ENCODE data around the gene VAV3. TPM values are rescaled to one million over a fixed set of nuclear protein-coding genes. Genes with fewer than 3 reads are reported as not detected.

Gene VAV3
- total and polyA plus RNA-seq, 2 of the 8 experiments (the other 6 are each of a cell fraction or from before 2014, with no cell fraction given), result 2.9 to 7.9 TPM

GRCh38 chr1:107704911-107705310 lies 260.1 kb downstream of the VAV3 start:
- no peak overlapping the region for H3K18ac ChIP-seq (ENCODE audit: extremely low read depth, low read length)
- no peaks in the 10 kb centered on the region for H3K79me2 ChIP-seq (ENCODE audit: control insufficient read depth in 1 of 2, insufficient read depth in 2 of 2, low read length in 2 of 2)
- no peaks in the 10 kb centered on the region for H3K4me1 ChIP-seq (replicated peaks in 1 of 4; ENCODE audit: control insufficient read depth in 3 of 4, insufficient read depth in 4 of 4, low read length in 3 of 4)
- H3K23me2 ChIP-seq (ENCODE audit: low read depth, low read length), result no peaks in the 10 kb centered on the region
- H2BK5ac ChIP-seq (ENCODE audit: low read depth, low read length), result no peak overlapping the region
- no peak overlapping the region for H3K4me3 ChIP-seq (ENCODE audit: extremely low read depth in 1 of 4, insufficient read depth in 2 of 4, low read depth in 3 of 4, low read length in 4 of 4)
- H2BK120ac ChIP-seq (replicated peaks; ENCODE audit: low read depth, low read length), result no peak overlapping the region
- no peaks in the 10 kb centered on the region for H3K27me3 ChIP-seq (replicated peaks in 1 of 4; ENCODE audit: control insufficient read depth in 3 of 4, extremely low read depth in 1 of 4, insufficient read depth in 3 of 4, low read length in 3 of 4)
- H2AK5ac ChIP-seq (ENCODE audit: low read depth, low read length), result no peak overlapping the region
- POLR2A ChIA-PET (ENCODE audit: partially characterized antibody), result no interaction called here
- no peak overlapping the region for H2BK12ac ChIP-seq (ENCODE audit: low read depth, low read length)
- FAIRE-seq (no peak), DNase-seq (ENCODE audit: low read depth in 1 of 2, low spot score in 2 of 2) (no peak)
- H3K79me1 ChIP-seq (ENCODE audit: low read depth, low read length), result no peaks in the 10 kb centered on the region
- CTCF ChIA-PET (ENCODE audit: partially characterized antibody), result no interaction called here
- H4K8ac ChIP-seq (ENCODE audit: extremely low read depth, insufficient read depth, low read length), result no peak overlapping the region
- WGBS, 2 experiments (ENCODE audit: extremely low coverage in 1 of 2, insufficient coverage in 1 of 2, insufficient read length in 1 of 2, insufficient replicate concordance in 2 of 2, low coverage in 1 of 2, low lambda C conversion rate in 2 of 2, missing lambda C conversion rate in 1 of 2), result 96% methylated on average over 2 of the region's 2 CpGs; no CpG with 5 or more reads in 1 of the 2 experiments
- no peaks in the 10 kb centered on the region for H3K36me3 ChIP-seq (ENCODE audit: control insufficient read depth in 2 of 4, insufficient read depth in 4 of 4, low read length in 3 of 4)
- H4K5ac ChIP-seq (ENCODE audit: insufficient read length, low read depth, low read length), result no peak overlapping the region
- H2BK15ac ChIP-seq (ENCODE audit: low read length), result no peak overlapping the region
- H2AFZ ChIP-seq (ENCODE audit: low read length), result no peak overlapping the region
- H3K14ac ChIP-seq (ENCODE audit: insufficient read length), result no peak overlapping the region
- H4K91ac ChIP-seq (replicated peaks; ENCODE audit: insufficient read length, low read length), result no peak overlapping the region
- no peak overlapping the region for H3K27ac ChIP-seq (ENCODE audit: low read depth, low read length)
- no peak overlapping the region for H3K23ac ChIP-seq (ENCODE audit: insufficient read length)
- no peaks in the 10 kb centered on the region for H3K9me3 ChIP-seq (ENCODE audit: insufficient read depth in 2 of 2, low read depth in 1 of 2, low read length in 1 of 2)
- H3K9ac ChIP-seq (replicated peaks in 1 of 4; ENCODE audit: extremely low read depth in 1 of 4, low read depth in 3 of 4, low read length in 3 of 4), result no peak overlapping the region
- H4K20me1 ChIP-seq (replicated peaks in 1 of 2; ENCODE audit: control insufficient read depth in 1 of 2, insufficient read depth in 2 of 2, low read length in 2 of 2), result no peaks in the 10 kb centered on the region
- H3K56ac ChIP-seq (replicated peaks; ENCODE audit: insufficient read length, low read depth, low read length), result no peak overlapping the region
- no peak overlapping the region for H3K4me2 ChIP-seq (ENCODE audit: insufficient read depth in 1 of 2, low read depth in 2 of 2, low read length in 2 of 2)
- no peak overlapping the region for H3K4ac ChIP-seq (replicated peaks; ENCODE audit: insufficient read length, low read depth, low read length)
- no peak overlapping the region for H2BK20ac ChIP-seq (ENCODE audit: low read length)
- no peak for TF ChIP-seq JUN (IDR thresholded peaks at IDR 0.05; ENCODE audit: low read depth, low read length)
- TF ChIP-seq CBX5 (IDR thresholded peaks at IDR 0.05; ENCODE audit: low read depth, low read length), result no peak
- no peak for TF ChIP-seq FOSL1 (IDR thresholded peaks at IDR 0.05; ENCODE audit: insufficient read depth, low read depth, low read length)
